GM18498 (cell line): ENCODE data around the gene TULP3.

Source experiments
- ATAC-seq: cut with Tn5 transposase; IDR thresholded peaks from one replicate; pipeline ENCODE4 v1.9.1; 2021; ENCODE audit warnings: mild to moderate bottlenecking, moderate library complexity; ENCODE audit not compliant: unreplicated experiment

Gene TULP3

GRCh38 chr12:2877047-2877952 lies 13.4 kb upstream of the TULP3 start, which contains the start of the genes FOXM1 and RHNO1:
FOXM1 (minus strand) TSS chr12:2877174; CDS start chr12:2874478, 2,696 bp downstream.
RHNO1 (plus strand) TSS chr12:2877223; CDS start chr12:2885367, 8,144 bp downstream.
- peak; percentile 75 for ATAC-seq

GRCh38 chr12:2877953-2878732 lies 12.5 kb upstream of the TULP3 start:
- ATAC-seq, result no peak

- ATAC-seq, result no peak
Measured at GRCh38 chr12:2879853-2880252, 10.8 kb upstream of the TULP3 start.

GRCh38 chr12:2884810-2885209 lies 5.9 kb upstream of the TULP3 start:
- ATAC-seq, result no peak

GRCh38 chr12:2886768-2887450 lies 3.8 kb upstream of the TULP3 start:
- no peak for ATAC-seq

GRCh38 chr12:2890001-2890387 lies 697 bp upstream of the TULP3 start:
- no peak for ATAC-seq

- ATAC-seq, result peak; percentile 15
Measured at GRCh38 chr12:2891240-2892053, 756 bp downstream of the TULP3 start.

GRCh38 chr12:2892246-2892645 lies 1.6 kb downstream of the TULP3 start:
- no peak for ATAC-seq

GRCh38 chr12:2893007-2893406 lies 2.3 kb downstream of the TULP3 start:
- ATAC-seq, result no peak

- no peak for ATAC-seq
Measured at GRCh38 chr12:2895051-2895451, 4.4 kb downstream of the TULP3 start.

- no peak for ATAC-seq
Measured at GRCh38 chr12:2895511-2895910, 4.8 kb downstream of the TULP3 start.

- no peak for ATAC-seq
Measured at GRCh38 chr12:2897418-2897817, 6.7 kb downstream of the TULP3 start.

- no peak for ATAC-seq
Measured at GRCh38 chr12:2900642-2901041, 10.0 kb downstream of the TULP3 start.

- ATAC-seq, result no peak
Measured at GRCh38 chr12:2902272-2902880, 11.7 kb downstream of the TULP3 start.

- ATAC-seq, result no peak
Measured at GRCh38 chr12:2904260-2904659, 13.6 kb downstream of the TULP3 start.

GRCh38 chr12:2912216-2912575 lies 21.5 kb downstream of the TULP3 start:
- ATAC-seq, result no peak

GRCh38 chr12:2919249-2919648 lies 28.6 kb downstream of the TULP3 start:
- no peak for ATAC-seq

- ATAC-seq, result no peak
Measured at GRCh38 chr12:2922329-2922728, 31.6 kb downstream of the TULP3 start.

GRCh38 chr12:2923057-2923456 lies 32.4 kb downstream of the TULP3 start:
- ATAC-seq, result no peak

GRCh38 chr12:2924019-2924418 lies 33.3 kb downstream of the TULP3 start:
- ATAC-seq, result no peak
